ENCODE data around the gene BMF.

Gene BMF

DNA sequence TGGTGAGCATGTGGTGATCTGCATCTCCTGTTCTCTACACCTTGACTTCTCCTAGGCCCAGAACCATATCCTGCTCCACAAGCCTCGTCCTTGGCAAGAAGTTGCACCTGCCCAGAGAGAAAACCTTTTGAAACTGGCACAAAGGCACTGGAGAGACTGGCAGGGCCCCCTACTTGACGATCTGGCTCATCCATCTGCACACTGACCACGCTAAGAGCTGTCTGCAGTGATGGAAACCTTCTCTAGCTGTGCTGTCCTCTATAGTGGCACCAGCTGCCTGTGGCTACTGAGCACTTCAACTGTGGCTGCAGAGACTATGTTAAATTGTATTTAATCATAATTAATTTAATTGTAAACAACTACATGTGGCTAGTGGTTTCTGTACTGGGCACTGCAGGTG, 43.5 kb downstream of the BMF start:
- no peak for DNase-seq (ENCODE audit: low read depth)

DNA sequence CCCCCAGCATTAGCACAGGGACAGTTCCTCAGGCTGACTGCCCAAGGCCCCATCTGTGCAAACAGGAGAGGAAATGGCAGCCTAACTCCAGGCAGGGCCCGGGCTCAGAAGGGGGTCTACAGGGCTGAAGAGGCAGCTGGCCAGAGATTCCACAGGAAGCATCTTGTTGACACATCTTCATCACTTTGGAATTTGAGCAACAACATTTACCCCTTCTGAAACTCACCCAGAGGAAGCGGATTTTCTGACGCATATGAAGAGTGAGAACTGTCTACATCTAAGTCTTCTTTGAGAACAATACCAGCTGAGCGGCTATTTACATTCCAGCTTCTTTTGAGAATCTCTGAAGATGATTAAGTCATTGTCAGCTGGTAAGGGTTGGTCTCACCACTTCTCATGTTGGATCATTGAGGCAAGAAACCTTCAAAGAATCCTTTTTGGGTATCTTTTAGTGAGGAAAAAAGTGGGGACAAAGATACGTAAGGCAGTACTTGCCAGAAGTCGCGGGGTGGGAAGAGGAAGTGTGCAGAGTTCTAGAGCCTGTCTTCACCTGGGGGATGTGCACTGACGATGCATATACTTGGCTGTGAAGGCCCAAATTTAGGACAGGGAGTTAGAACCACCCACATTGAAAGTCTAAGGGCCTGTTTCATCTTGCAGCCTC, 44.3 kb downstream of the BMF start:
- DNase-seq (ENCODE audit: low read depth): no peak

DNA sequence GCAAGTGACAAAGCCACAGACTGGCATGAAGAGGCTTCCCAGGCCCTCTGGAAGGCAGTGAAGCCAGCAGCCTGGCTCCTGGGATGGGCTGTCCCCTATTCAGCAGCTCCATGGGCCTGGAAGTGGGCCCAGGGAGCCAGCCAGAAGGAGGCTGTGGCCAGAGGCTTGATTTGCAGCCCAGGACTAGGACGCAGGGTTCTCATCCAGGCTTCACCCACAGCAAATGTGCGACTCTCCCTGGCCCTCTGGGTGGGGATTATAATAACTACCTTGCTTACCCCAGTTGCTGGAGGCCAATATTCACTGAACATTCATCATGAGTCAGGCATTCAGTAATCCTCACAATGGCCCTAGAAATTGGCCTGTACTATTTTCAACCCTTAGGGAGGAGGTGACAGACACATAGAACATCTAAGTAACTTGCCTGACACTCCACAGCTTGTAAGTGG, 45.1 kb downstream of the BMF start:
- no peak for DNase-seq (ENCODE audit: low read depth)

DNA sequence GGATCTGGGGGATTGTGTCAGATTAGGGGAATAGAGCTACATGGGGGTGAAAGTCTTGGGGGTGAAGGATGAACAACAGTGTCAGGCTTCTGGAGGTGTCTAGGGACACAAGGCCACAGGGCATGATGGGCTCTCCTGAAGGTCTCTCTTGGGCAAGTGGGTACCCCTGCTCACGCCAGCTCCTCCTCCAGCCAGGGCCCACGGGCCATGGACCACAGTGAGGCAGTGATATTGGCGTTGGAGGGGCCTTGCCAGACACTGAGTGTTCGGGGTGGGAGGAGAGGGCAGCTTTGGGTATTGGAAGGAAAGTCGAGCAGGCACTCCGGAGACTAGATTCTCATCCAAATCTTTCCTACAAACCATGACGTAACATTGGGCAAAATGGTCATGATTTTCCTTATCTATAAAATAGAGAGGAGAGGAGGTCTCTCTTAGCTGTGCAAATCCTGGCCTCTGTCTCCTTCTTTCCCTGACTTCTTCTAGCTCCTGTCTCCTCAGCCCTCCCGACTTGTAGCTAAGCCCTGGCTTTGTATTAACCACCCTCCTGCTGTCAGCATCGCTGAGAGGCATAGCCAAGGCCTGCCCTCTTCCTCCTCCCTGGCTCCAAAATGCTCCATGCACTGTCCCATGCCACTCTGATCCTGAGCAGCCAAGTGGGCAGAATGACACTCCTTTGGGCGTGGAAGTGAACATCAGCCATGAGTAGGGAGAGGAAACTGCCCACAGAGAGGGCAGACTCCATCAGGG, 45.7 kb downstream of the BMF start:
- no peak for DNase-seq (ENCODE audit: low read depth)

DNA sequence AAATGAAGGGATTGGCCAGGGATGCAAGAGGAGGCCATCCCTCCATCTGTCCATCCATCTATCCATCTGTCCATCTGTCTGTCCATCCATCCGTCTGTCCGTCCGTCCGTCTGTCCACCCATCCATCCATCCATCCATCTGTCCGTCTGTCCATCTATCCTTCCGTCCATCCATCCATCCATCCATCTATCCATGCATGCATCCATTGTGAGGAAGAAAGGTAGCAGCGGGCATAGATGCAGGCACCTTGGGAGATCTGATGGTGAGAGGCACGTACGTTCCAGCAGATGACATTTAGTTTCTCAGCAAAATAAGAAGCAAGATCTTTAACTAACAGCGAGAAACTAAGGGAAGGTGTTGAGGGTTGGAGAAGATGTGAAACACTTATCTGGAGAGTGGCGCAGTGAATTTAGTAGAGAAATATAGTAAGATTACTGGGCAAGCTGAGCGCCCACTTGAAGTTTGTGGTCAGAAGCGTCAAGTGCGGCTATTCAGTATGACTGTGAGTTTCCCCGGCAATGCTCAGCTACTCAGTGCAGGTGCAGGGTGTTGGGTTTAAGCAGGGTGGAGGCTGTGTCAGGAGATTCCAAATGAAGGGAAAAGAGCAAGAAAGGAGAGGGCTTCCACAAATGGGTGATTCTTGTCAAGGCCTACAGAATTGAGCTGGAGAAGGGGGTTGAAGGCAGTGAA, 47.3 kb downstream of the BMF start:
- no peak for DNase-seq (ENCODE audit: low read depth)

DNA sequence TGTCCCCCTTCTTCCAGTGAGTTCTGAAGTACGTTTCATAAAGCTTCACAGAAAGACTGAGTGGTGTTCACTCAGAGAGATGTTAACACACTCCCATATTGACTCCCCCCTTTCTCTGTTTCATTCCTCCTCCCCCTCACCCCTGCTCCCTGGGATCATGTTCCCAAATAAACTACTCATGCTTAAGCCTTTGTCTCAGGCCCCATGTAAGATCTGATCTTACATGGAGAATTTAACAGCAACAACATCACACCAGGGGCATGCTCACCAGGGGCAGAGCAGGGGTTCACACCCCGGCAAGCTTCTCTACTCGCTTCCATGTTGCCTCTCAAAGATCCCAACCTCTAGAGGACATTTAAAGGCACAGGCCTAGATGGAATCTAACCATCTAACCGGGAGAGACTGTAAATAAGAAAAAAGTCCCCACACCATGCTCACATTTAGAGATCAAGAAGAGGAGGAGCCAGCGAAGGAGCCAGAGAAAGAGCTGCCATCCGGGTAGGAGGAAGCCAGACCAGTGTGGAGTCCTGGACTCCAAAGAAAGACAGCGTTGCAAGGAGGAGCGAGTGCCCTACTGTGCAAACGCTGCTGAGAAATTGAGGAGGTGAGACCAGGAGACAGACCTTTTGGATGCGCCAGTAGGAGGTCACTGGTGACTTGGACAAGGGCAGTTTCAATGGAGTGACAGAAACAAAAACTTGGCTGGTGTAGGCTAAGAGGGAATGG, 48.3 kb downstream of the BMF start:
- DNase-seq (ENCODE audit: low read depth): no peak

DNA sequence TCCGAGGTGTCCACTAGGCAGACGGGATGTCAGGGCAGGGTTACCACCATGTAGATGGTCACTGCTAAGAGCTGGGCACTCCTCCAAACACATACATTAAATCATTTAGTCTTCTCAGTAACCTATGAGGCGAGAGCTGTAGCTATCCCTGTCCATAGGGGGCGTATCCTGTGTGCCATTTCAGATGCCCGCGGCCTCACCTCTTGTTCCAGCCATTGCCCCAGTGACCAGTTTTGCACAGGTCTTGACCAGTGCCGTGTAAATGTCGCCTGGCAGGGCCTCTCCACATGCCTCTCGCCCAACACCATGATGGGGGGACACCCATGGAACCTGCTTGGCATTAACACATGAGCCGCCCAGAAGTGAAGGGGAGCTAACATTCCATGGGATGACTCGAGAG, 48.9 kb downstream of the BMF start:
- DNase-seq (ENCODE audit: low read depth): no peak

DNA sequence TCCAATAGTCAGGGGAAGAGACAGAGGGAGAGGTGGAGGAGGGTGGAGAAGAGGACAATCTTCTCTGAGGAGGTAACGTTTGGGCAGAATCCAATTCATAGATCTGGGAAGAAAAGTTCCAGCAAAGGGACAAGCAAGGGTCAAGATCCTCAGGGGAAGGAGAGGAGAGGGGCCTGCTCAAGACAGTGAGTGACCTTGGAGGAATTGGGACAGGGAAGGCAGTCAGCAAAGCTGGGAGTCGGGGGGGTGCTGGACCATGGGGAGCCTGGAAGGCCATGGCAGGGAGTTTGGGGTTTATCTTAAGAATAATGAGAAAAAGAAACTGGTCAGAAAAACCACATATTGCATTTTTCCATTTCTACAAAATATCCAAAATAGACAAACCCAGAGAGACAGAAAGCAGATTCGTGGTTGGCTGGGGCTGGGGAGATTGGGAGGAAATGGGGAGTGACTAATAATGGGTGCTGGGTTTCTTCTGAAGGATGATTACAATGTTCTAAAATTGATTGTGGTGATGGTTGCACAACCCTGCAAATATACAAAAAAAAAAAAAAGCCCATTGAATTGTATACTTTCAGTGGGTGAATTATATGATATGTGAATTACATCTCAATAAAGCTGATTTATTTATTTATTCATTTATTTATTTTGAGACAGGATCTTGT, 50.1 kb downstream of the BMF start:
- DNase-seq (ENCODE audit: low read depth): no peak

DNA sequence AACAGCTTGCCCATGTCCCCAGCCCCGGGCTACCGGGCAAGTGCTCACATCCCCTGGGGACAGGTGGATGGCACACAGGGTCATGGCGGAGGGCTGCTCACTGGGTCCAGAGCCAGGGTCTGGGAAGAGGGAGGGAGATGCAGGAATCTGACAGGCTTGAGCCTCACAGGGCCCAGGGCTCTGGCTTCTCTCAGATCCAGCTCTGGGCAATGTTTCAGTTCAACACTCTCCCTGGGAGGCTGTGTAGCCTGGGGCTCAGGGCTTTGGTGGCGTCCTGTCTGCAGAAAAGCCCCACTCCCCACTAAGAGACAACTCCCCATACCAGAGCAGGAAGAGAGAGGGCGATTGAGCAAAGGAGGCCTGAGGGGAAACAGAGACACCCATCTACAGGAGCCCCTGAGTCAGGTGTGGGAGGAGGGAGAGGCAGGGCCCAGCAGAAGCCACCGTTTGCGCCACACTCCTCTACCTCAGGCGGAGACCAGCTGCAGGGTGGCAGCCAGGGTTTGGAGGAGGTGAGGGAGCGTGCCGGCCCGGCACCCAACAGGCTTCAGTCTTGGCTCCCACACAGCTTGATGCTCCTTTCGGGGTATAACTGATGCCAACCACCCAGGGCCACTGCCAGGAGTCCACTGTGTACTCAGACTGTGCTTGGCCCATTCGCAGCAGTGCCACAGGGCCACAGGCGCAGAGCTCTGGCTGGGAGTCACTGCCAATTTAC, 52.9 kb downstream of the BMF start:
- no peak for DNase-seq (ENCODE audit: low read depth)

DNA sequence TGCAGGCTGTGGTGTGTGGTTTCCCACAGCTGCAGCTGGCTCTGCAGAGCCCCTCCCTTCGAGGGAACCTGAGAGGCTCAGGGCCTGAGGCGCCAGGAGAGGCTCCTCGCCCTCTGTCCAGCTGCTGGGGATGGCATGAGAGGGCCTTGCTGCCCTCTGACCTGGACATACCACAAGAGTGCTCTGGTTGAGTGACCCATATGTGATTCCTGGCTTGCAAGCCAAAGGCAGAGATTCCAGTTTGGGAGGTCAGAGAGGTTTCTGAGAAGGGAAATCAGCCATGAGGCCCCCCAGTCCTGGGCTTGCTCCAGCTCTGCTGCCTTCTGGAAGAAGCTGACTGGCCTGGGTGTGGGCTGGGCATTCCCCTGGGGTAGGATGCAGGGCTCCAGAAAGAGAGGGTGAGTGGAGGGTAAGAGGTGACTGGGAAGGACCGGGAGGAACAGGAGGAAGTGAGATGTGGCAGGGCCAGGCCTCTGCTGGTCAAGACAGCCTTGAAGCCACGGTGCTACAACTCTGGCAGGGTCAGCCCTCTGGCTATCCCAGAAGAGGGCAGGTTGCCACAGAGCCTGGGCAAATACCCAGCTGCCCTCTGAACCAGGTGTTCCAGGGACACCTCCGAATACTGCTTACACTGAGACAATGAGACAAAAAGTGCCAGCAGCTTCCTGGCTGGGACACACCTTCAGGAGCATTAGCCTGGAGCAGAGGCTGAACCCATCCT, 53.7 kb downstream of the BMF start:
- DNase-seq (ENCODE audit: low read depth): no peak

DNA sequence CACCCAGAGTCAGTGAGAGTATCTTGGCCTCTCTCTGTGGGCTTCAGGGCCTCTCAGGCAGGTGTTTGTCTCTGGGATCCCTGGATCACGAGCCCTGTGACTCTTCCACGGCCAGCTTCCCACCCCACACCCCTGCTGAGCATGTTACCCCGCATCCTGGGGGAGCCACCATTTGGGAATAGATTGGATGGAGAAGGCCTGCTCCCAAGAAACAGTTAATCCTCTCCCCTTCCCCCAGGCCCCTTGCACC, 54.1 kb downstream of the BMF start:
- no peak for DNase-seq (ENCODE audit: low read depth)

DNA sequence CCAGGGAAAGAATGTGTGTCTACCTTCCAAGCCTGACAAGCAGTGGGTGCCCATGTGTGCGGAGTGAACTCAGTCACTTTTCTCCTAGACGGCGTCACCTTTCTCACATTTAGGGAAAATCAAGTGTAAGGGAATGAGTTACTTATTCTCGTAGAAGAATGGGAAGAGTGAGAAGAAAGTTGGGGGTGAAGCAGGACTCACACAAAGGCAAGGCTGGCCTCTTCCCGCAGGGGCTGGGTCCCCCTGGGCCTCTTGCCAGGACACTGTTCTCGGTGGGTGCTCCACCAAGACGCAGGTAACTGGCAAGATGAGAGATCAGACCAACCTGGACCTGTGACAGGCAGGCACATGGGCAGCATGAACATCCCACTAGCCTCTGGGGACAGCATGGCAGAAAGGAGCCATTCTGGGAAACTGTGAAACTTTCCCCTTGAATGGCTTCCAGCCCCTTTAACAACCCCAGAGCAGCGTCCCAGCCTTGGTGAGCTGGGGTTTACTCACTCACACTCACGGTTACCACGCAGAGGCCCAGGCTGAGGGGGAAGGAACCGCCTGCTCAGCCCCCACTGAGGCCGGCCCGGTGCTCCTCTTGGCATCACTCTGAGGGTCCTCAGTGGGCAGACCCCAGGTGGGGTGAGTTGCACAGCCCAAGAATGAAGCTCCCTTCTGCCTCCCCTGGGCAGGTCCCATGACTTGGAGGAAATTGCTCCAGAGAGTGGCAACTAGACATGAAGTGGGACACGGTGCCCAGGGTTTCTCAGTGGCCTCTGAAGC, 54.7 kb downstream of the BMF start:
- DNase-seq (ENCODE audit: low read depth): no peak

DNA sequence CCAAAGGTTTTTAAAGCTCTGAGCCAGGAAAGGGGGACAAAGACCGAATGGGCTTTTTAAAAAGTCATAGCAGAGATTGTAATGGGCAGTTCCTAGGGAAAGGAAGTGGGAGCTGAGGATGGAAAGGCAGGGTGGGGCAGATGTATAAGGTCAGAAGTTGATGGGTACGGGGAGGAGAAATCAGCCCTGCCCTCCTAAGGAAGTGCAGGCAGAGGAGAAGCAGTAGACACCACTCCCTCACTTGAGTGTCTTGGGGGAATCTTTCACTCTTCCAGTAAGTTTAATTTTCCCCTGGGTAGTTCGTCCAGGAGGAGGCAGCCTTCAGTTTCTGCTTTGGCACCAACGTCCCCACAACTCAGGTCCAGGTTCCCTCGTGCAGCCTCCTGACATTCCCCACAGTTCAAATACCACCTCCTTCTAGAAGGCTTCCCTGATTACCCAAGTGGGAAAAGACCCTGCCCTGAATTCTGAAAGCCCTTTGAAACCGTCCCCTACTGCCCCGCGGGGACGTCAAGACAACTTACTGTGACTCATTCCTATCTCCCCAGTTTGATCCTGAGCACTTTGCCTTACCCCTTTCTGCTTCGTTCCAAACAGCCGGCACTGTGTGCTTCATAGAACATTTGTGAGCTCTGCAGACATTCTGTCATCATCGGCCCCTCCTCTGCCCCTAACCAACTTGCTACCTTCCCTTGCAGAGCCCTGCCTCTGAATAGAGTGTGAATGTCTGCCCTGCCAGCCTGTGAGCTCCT, 55.4 kb downstream of the BMF start:
- DNase-seq (ENCODE audit: low read depth): no peak

DNA sequence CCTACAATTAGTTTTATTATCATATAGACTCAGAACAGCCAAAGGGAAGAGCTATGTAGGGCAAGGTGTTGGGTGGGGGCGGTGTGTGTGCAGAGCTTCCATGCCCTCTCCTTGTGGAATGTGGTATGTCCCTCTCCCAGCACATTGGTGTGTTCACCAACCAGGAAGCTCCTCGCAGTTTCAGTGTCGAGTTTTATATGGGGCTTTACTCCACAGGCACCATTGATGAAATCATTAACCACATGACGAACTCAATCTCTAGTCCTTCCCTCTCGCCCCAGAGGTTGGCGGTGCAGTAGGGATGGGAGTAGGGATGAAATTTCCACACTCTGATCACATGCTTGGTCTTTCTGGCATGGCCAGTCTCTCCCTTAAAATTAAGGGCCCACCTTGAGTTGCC, 56.1 kb downstream of the BMF start:
- no peak for DNase-seq (ENCODE audit: low read depth)

DNA sequence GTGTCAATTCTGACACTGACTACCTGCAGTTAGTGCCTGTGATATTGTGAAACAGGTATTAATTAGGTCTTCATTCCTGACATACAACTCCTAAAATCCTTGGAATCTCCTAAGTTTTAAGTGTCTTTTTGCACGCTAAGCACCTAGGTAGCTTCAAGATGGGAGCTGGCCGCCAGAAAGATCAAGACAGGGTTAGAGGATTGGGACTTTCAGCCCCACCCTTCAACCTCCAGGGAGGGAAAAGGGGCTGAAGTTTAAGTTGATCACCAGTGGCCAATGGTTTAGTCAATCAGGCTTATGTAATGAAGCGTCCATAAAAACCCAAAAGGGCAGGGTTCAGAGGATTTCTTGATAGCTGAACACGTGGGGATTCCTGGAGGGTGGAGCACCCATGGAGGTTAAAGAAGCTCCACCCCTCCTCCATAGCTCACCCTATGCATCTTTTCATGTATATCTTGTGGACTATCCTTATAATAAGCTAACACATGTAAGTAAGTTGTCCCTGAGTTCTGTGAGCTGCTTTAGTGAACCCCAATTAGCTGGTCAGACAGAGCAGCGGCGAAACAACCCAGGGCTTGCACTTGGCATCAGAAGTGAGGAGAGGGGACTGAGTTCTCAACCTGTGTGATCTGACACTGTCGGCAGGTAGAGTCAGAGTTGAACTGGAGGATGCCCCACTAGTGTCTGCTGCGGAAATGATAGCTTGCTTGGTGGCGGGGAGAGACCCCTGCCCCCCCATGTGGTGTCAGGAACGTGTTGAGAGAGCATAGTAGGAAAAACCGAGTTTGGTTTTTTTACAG, 56.9 kb downstream of the BMF start:
- DNase-seq (ENCODE audit: low read depth): no peak

DNA sequence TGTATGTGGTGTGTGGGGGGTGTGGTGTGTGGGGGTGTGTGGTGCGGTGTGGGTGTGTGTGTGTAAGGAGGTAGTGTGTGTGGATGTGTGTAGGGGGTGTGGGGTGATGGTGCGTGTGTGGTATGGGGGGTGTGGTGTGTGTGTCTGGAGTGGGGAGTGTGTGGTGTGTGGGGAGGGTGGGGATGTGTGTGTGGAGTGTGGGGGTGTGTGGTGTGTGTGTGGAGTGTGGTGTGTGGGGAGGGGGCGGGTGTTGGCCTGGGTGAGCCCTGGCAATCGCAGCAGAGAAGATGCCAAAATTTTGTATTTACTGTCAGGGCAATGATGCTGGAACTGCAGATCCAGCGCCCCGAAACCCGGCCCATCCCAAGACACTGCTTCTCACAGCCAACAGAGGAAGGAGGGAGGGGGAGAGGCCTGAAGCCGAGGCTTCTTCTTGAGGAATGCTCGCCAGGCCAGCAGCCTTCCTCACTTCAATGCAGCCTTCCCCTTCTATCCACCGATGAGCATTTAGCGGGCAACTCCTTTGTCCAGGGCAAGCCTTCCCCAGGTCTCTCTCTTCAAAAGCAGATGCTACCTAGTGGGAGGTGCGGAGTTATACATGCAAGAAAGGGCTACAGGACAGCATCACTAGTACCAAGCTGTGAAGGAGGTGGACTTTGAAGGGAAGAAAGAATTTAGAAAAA, 57.8 kb downstream of the BMF start:
- DNase-seq (ENCODE audit: low read depth): no peak

DNA sequence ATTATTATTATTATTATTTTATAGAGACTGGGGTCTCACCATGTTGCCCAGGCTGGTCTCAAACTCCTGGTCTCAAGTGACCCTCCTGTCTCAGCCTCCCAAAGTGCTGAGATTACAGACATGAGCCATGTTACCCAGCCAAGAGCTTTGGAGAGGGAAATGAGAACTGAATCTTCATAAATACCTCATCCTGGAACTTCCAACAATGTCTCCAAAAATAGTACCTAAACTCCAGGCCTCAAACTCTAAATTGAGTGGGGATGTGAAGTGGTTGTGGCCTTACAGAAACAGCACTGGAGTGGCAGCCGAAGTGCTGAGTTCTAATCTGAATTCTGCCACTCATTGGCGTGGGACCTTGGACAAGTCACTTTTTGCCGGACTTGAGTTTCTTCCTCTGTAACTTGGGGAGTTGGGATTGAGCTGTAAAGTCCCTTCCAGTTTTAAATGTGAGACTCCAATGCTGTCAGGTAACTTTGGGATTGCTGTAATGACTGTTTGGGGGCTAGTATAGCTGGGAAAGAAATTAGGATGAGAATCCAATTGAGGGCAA, 59.7 kb downstream of the BMF start:
- no peak for DNase-seq (ENCODE audit: low read depth)

Data from activated T-cell treated with anti-CD3 and anti-CD28 coated beads for 48 hours (primary cell).